ENCODE data around the gene TXNRD1.

The TXNRD1 gene

GRCh38 chr12:104242546-104243206 lies 27.1 kb downstream of the TXNRD1 start:
- H3K4me3 ChIP-seq (ENCODE audit: low read depth, low read length), result no peak overlapping the region
- H3K27ac ChIP-seq (ENCODE audit: low read depth, low read length), result no peak overlapping the region
- DNase-seq, result no peak
- no peaks in the 10 kb centered on the region for H3K36me3 ChIP-seq (ENCODE audit: control insufficient read depth in 1 of 2, insufficient read depth in 2 of 2, low read length in 2 of 2)
- no peak overlapping the region for H2AFZ ChIP-seq (ENCODE audit: insufficient read depth, low read length, poor library complexity)
- H3K14ac ChIP-seq (ENCODE audit: low read length), result no peak overlapping the region
- H2BK5ac ChIP-seq (ENCODE audit: low read depth, low read length, poor library complexity), result no peak overlapping the region
- no peaks in the 10 kb centered on the region for H3K27me3 ChIP-seq (ENCODE audit: insufficient read depth, low read length)
- no CpG with 5 or more reads among the region's 3 CpGs for WGBS (ENCODE audit: extremely low coverage, insufficient coverage, insufficient read length)
- H2BK120ac ChIP-seq (ENCODE audit: insufficient read depth, low read length, poor library complexity), result no peak overlapping the region
- no peak overlapping the region for H4K91ac ChIP-seq (ENCODE audit: low read depth, low read length)
- no peak overlapping the region for H3K23ac ChIP-seq (ENCODE audit: low read length)
- H3K79me2 ChIP-seq (ENCODE audit: control insufficient read depth, insufficient read depth, low read length, poor library complexity), result no peaks in the 10 kb centered on the region
- H2AK5ac ChIP-seq (ENCODE audit: low read length), result no peak overlapping the region
- no peak overlapping the region for H4K8ac ChIP-seq (ENCODE audit: low read depth, low read length)
- H3K9me3 ChIP-seq (ENCODE audit: insufficient read depth, low read depth, low read length), result no peaks in the 10 kb centered on the region
- H2BK12ac ChIP-seq (ENCODE audit: low read length), result no peak overlapping the region
- no peaks in the 10 kb centered on the region for H3K4me1 ChIP-seq (ENCODE audit: control insufficient read depth in 1 of 2, insufficient read depth in 2 of 2, low read length in 2 of 2)
- no peak overlapping the region for H3K9ac ChIP-seq (ENCODE audit: low read length)
- H4K12ac ChIP-seq (ENCODE audit: low read depth, low read length), result no peak overlapping the region
- no peak overlapping the region for H3K18ac ChIP-seq (ENCODE audit: low read length)
- no peak overlapping the region for H3K4me2 ChIP-seq (ENCODE audit: low read length)
- H3K79me1 ChIP-seq (ENCODE audit: low read length), result no peaks in the 10 kb centered on the region
- H3K4ac ChIP-seq (ENCODE audit: low read depth, low read length), result no peak overlapping the region

- Histone ChIP-seq H4K12ac (ENCODE audit: low read depth, low read length) (no peak overlapping the region), H2BK12ac (ENCODE audit: low read length) (no peak overlapping the region), H4K8ac (ENCODE audit: low read depth, low read length) (no peak overlapping the region), H3K27ac (ENCODE audit: low read depth, low read length) (no peak overlapping the region), H2BK120ac (ENCODE audit: insufficient read depth, low read length, poor library complexity) (no peak overlapping the region), H3K27me3 (ENCODE audit: insufficient read depth, low read length) (no peaks in the 10 kb centered on the region), H3K4me1 (ENCODE audit: control insufficient read depth in 1 of 2, insufficient read depth in 2 of 2, low read length in 2 of 2) (no peaks in the 10 kb centered on the region), H2AFZ (ENCODE audit: insufficient read depth, low read length, poor library complexity) (no peak overlapping the region), H3K9ac (ENCODE audit: low read length) (no peak overlapping the region), H3K9me3 (ENCODE audit: insufficient read depth, low read depth, low read length) (no peaks in the 10 kb centered on the region), H3K14ac (ENCODE audit: low read length) (no peak overlapping the region), H3K4ac (ENCODE audit: low read depth, low read length) (no peak overlapping the region), H3K36me3 (ENCODE audit: control insufficient read depth in 1 of 2, insufficient read depth in 2 of 2, low read length in 2 of 2) (no peaks in the 10 kb centered on the region), H2AK5ac (ENCODE audit: low read length) (no peak overlapping the region), H4K91ac (ENCODE audit: low read depth, low read length) (no peak overlapping the region), H3K79me2 (ENCODE audit: control insufficient read depth, insufficient read depth, low read length, poor library complexity) (no peaks in the 10 kb centered on the region), H3K79me1 (ENCODE audit: low read length) (no peaks in the 10 kb centered on the region), H3K4me2 (ENCODE audit: low read length) (no peak overlapping the region), H3K18ac (ENCODE audit: low read length) (no peak overlapping the region), H3K23ac (ENCODE audit: low read length) (no peak overlapping the region), H2BK5ac (ENCODE audit: low read depth, low read length, poor library complexity) (no peak overlapping the region), H3K4me3 (ENCODE audit: low read depth, low read length) (no peak overlapping the region)
- no CpG with 5 or more reads among the region's 4 CpGs for WGBS (ENCODE audit: extremely low coverage, insufficient coverage, insufficient read length)
- no peak for DNase-seq
These were observed 28.0 kb downstream of the TXNRD1 start for GRCh38 chr12:104243551-104243950.

GRCh38 chr12:104243971-104244370 lies 28.4 kb downstream of the TXNRD1 start:
- no peak overlapping the region for H3K23ac ChIP-seq (ENCODE audit: low read length)
- DNase-seq, result no peak
- no CpG with 5 or more reads among the region's 1 CpG for WGBS (ENCODE audit: extremely low coverage, insufficient coverage, insufficient read length)
- no peak overlapping the region for H3K4me3 ChIP-seq (ENCODE audit: low read depth, low read length)
- H3K4me2 ChIP-seq (ENCODE audit: low read length), result no peak overlapping the region
- H4K91ac ChIP-seq (ENCODE audit: low read depth, low read length), result no peak overlapping the region
- H2BK5ac ChIP-seq (ENCODE audit: low read depth, low read length, poor library complexity), result no peak overlapping the region
- H3K79me1 ChIP-seq (ENCODE audit: low read length), result no peaks in the 10 kb centered on the region
- no peak overlapping the region for H3K14ac ChIP-seq (ENCODE audit: low read length)
- H3K36me3 ChIP-seq (ENCODE audit: control insufficient read depth in 1 of 2, insufficient read depth in 2 of 2, low read length in 2 of 2), result no peaks in the 10 kb centered on the region
- no peaks in the 10 kb centered on the region for H3K79me2 ChIP-seq (ENCODE audit: control insufficient read depth, insufficient read depth, low read length, poor library complexity)
- H2AK5ac ChIP-seq (ENCODE audit: low read length), result no peak overlapping the region
- no peak overlapping the region for H4K8ac ChIP-seq (ENCODE audit: low read depth, low read length)
- H3K4me1 ChIP-seq (ENCODE audit: control insufficient read depth in 1 of 2, insufficient read depth in 2 of 2, low read length in 2 of 2), result no peaks in the 10 kb centered on the region
- no peak overlapping the region for H2AFZ ChIP-seq (ENCODE audit: insufficient read depth, low read length, poor library complexity)
- H2BK120ac ChIP-seq (ENCODE audit: insufficient read depth, low read length, poor library complexity), result no peak overlapping the region
- H3K9me3 ChIP-seq (ENCODE audit: insufficient read depth, low read depth, low read length), result no peaks in the 10 kb centered on the region
- no peak overlapping the region for H3K9ac ChIP-seq (ENCODE audit: low read length)
- no peaks in the 10 kb centered on the region for H3K27me3 ChIP-seq (ENCODE audit: insufficient read depth, low read length)
- H3K27ac ChIP-seq (ENCODE audit: low read depth, low read length), result no peak overlapping the region
- no peak overlapping the region for H4K12ac ChIP-seq (ENCODE audit: low read depth, low read length)
- H2BK12ac ChIP-seq (ENCODE audit: low read length), result no peak overlapping the region
- H3K4ac ChIP-seq (ENCODE audit: low read depth, low read length), result no peak overlapping the region
- H3K18ac ChIP-seq (ENCODE audit: low read length), result no peak overlapping the region

GRCh38 chr12:104247698-104248097 lies 32.1 kb downstream of the TXNRD1 start:
- Histone ChIP-seq H4K12ac (ENCODE audit: low read depth, low read length) (no peak overlapping the region), H2BK12ac (ENCODE audit: low read length) (no peak overlapping the region), H2AK5ac (ENCODE audit: low read length) (no peak overlapping the region), H4K8ac (ENCODE audit: low read depth, low read length) (no peak overlapping the region), H3K4me2 (ENCODE audit: low read length) (no peak overlapping the region), H3K36me3 (ENCODE audit: control insufficient read depth in 1 of 2, insufficient read depth in 2 of 2, low read length in 2 of 2) (no peaks in the 10 kb centered on the region), H3K9me3 (ENCODE audit: insufficient read depth, low read depth, low read length) (no peaks in the 10 kb centered on the region), H3K18ac (ENCODE audit: low read length) (no peak overlapping the region), H3K27ac (ENCODE audit: low read depth, low read length) (no peak overlapping the region), H3K4me3 (ENCODE audit: low read depth, low read length) (no peak overlapping the region), H3K27me3 (ENCODE audit: insufficient read depth, low read length) (no peaks in the 10 kb centered on the region), H3K14ac (ENCODE audit: low read length) (no peak overlapping the region), H2BK120ac (ENCODE audit: insufficient read depth, low read length, poor library complexity) (no peak overlapping the region), H4K91ac (ENCODE audit: low read depth, low read length) (no peak overlapping the region), H3K4me1 (ENCODE audit: control insufficient read depth in 1 of 2, insufficient read depth in 2 of 2, low read length in 2 of 2) (no peaks in the 10 kb centered on the region), H3K4ac (ENCODE audit: low read depth, low read length) (no peak overlapping the region), H3K23ac (ENCODE audit: low read length) (no peak overlapping the region), H3K9ac (ENCODE audit: low read length) (no peak overlapping the region), H3K79me2 (ENCODE audit: control insufficient read depth, insufficient read depth, low read length, poor library complexity) (no peaks in the 10 kb centered on the region), H2AFZ (ENCODE audit: insufficient read depth, low read length, poor library complexity) (no peak overlapping the region), H3K79me1 (ENCODE audit: low read length) (no peaks in the 10 kb centered on the region), H2BK5ac (ENCODE audit: low read depth, low read length, poor library complexity) (no peak overlapping the region)
- no peak for DNase-seq
- no CpG with 5 or more reads among the region's 5 CpGs for WGBS (ENCODE audit: extremely low coverage, insufficient coverage, insufficient read length)

Measured in trophoblast cell (in vitro differentiated cells and primary cell).